DND-41 (cell line): ENCODE measurements around the gene GALNT4.

Source experiments
- ATAC-seq: fragments of 200-7000 bp; cut with Tn5 transposase; 3 replicates; pipeline ENCODE4 v1.9.1; 2021; ENCODE audit warnings: low read depth; ENCODE audit not compliant: insufficient read depth
- DNase-seq: peaks from one replicate; pipeline ENCODE4 v3.0.0-alpha.2; 2020
- H2AFZ ChIP-seq: 2 replicates; pipeline ENCODE4 v1.6.0; 2012; ENCODE audit warnings: low read depth, low read length
- H3K27ac ChIP-seq: 2 replicates; pipeline ENCODE4 v1.5.1; 2012; ENCODE audit warnings: low read length, inconsistent platforms
- H3K27me3 ChIP-seq: fragments of 200-600 bp; sonication (generic); 2 replicates; pipeline ENCODE4 v1.6.0; 2012; ENCODE audit warnings: low read length, mild to moderate bottlenecking, inconsistent platforms; ENCODE audit not compliant: insufficient read depth, poor library complexity
- H3K36me3 ChIP-seq: 2 replicates; pipeline ENCODE4 v1.5.1; 2012; ENCODE audit warnings: low read length, inconsistent platforms; ENCODE audit not compliant: insufficient read depth
- H3K4me1 ChIP-seq: 2 replicates; pipeline ENCODE4 v1.5.1; 2012; ENCODE audit warnings: mild to moderate bottlenecking, low read length; ENCODE audit not compliant: insufficient read depth
- H3K4me2 ChIP-seq: 2 replicates; pipeline ENCODE4 v1.6.0; 2012; ENCODE audit warnings: mild to moderate bottlenecking, moderate library complexity, low read length, inconsistent platforms; ENCODE audit not compliant: insufficient read depth
- H3K4me3 ChIP-seq, 2 experiments: fragments of 200-600 bp in 1 of 2; shearing (Covaris generic) in 1 of 2; 2 replicates each; pipeline ENCODE4 v1.5.1; 2012 to 2016; ENCODE audit warnings: inconsistent platforms in 2 of 2, low read length in 2 of 2, mild to moderate bottlenecking in 2 of 2, low read depth in 1 of 2, moderate library complexity in 1 of 2
- H3K79me2 ChIP-seq: 2 replicates; pipeline ENCODE4 v1.6.0; 2012; ENCODE audit warnings: low read length, inconsistent platforms; ENCODE audit not compliant: insufficient read depth
- H3K9ac ChIP-seq: 2 replicates; pipeline ENCODE4 v1.6.0; 2012; ENCODE audit warnings: low read depth, mild to moderate bottlenecking, inconsistent platforms, low read length, moderate library complexity
- H3K9me3 ChIP-seq: 2 replicates; pipeline ENCODE4 v1.5.1; 2012; ENCODE audit warnings: low read length, moderate library complexity, mild to moderate bottlenecking, inconsistent platforms; ENCODE audit not compliant: insufficient read depth, severe bottlenecking
- H4K20me1 ChIP-seq: 2 replicates; pipeline ENCODE4 v1.6.0; 2012; ENCODE audit warnings: low read length; ENCODE audit not compliant: insufficient read depth
- CTCF ChIP-seq: IDR thresholded peaks from 2 replicates; pipeline ENCODE4 v1.5.1; 2012; ENCODE audit warnings: borderline replicate concordance, low read length, moderate library complexity, mild to moderate bottlenecking; ENCODE audit not compliant: poor library complexity, severe bottlenecking; ENCODE audit errors: extremely low read depth
- EZH2 ChIP-seq: IDR thresholded peaks from 3 replicates; pipeline ENCODE4 v1.6.1; 2012; ENCODE audit warnings: borderline replicate concordance, low read depth, mild to moderate bottlenecking, moderate library complexity, low read length, inconsistent platforms; ENCODE audit not compliant: severe bottlenecking

Gene GALNT4

DNA sequence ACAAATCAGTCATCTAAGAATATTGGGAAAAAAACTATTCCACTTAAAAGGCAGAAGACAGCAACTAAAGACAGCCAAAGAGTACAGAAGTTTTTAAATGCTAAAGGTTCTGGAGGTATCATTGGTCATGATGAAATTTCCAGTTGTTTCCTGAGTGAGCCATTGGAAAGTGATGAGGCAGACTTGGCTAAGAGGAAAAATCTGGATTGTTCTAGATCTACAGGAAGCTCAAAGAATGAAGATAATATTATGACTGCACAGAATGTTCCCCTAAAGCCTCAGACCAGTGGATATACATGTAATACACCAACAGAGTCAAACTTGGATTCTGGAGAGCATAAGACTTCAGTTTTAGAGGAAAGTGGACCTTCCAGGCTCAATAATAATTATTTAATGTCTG lies 22.8 kb downstream of the GALNT4 start:
- TF ChIP-seq EZH2 (no peak), CTCF (no peak)
- Histone ChIP-seq H3K36me3 (peaks cover 7% of the 10 kb centered on the region; the same call in 1 of the 2 replicates), H3K9me3 (peaks cover 2% of the 10 kb centered on the region), H3K27ac (no peak overlapping the region), H3K4me1 (no peaks in the 10 kb centered on the region), H3K27me3 (no peaks in the 10 kb centered on the region), H3K4me2 (no peak overlapping the region), H2AFZ (no peak overlapping the region), H3K9ac (no peak overlapping the region), H3K4me3 (no peak overlapping the region), H3K79me2 (peaks cover 18% of the 10 kb centered on the region), H4K20me1 (0 out of 2 replicates have a peak, but pooled peaks cover 2% of the 10 kb centered on the region)
- ATAC-seq = no peak
- DNase-seq = no peak

- Histone ChIP-seq H4K20me1 (0 out of 2 replicates have a peak, but pooled peaks cover 2% of the 10 kb centered on the region), H3K27ac (no peak overlapping the region), H3K4me1 (no peaks in the 10 kb centered on the region), H3K9me3 (peaks cover 2% of the 10 kb centered on the region), H2AFZ (no peak overlapping the region), H3K79me2 (peaks cover 11% of the 10 kb centered on the region), H3K4me3 (no peak overlapping the region), H3K9ac (no peak overlapping the region), H3K36me3 (peaks cover 16% of the 10 kb centered on the region), H3K27me3 (no peaks in the 10 kb centered on the region), H3K4me2 (no peak overlapping the region)
- ATAC-seq (no peak), DNase-seq (no peak)
- TF ChIP-seq EZH2 = no peak
- TF ChIP-seq CTCF = no peak
These were observed 24.7 kb downstream of the GALNT4 start for GRCh38 chr12:89499857-89500256.

- Histone ChIP-seq H4K20me1 (0 out of 2 replicates have a peak, but pooled peaks cover 2% of the 10 kb centered on the region), H3K9ac (no peak overlapping the region), H2AFZ (no peak overlapping the region), H3K4me2 (no peak overlapping the region), H3K4me3 (no peak overlapping the region), H3K27me3 (no peaks in the 10 kb centered on the region), H3K79me2 (peaks cover 11% of the 10 kb centered on the region), H3K27ac (no peak overlapping the region), H3K36me3 (peaks cover 23% of the 10 kb centered on the region), H3K4me1 (no peaks in the 10 kb centered on the region), H3K9me3 (no peaks in the 10 kb centered on the region)
- no peak for ATAC-seq
- no peak for TF ChIP-seq EZH2
- TF ChIP-seq CTCF = no peak
- DNase-seq = no peak
These were observed 27.1 kb downstream of the GALNT4 start for GRCh38 chr12:89497467-89497866.

GRCh38 chr12:89497005-89497404 lies 27.6 kb downstream of the GALNT4 start:
- ATAC-seq = no peak

More at GRCh38 chr12:89497005-89497404, 27.6 kb downstream of the GALNT4 start:
- no peaks in the 10 kb centered on the region for H3K27me3 ChIP-seq
- DNase-seq = no peak
- H3K4me3 ChIP-seq = no peak overlapping the region
- no peaks in the 10 kb centered on the region for H3K9me3 ChIP-seq
- H3K4me2 ChIP-seq = no peak overlapping the region
- H3K36me3 ChIP-seq = peaks cover 23% of the 10 kb centered on the region
- H3K4me1 ChIP-seq = no peaks in the 10 kb centered on the region
- no peak for TF ChIP-seq CTCF
- no peak for TF ChIP-seq EZH2
- H3K79me2 ChIP-seq = peaks cover 11% of the 10 kb centered on the region
- H2AFZ ChIP-seq = no peak overlapping the region
- no peak overlapping the region for H3K27ac ChIP-seq
- no peak overlapping the region for H3K9ac ChIP-seq
- 0 out of 2 replicates have a peak, but pooled peaks cover 2% of the 10 kb centered on the region for H4K20me1 ChIP-seq
